ES-I3 (cell line): ENCODE results near the gene LRCH1.

ENCODE experiments used
- H3K36me3 ChIP-seq: 2 replicates; pipeline ENCODE4 v1.6.1; 2013; ENCODE audit warnings: mild to moderate bottlenecking, low read length, control low read depth, moderate library complexity; ENCODE audit not compliant: insufficient read depth
- H3K4me1 ChIP-seq: 2 replicates; pipeline ENCODE4 v1.6.1; 2013; ENCODE audit warnings: mild to moderate bottlenecking, control low read depth, low read length; ENCODE audit not compliant: insufficient read depth
- H3K9ac ChIP-seq: 2 replicates; pipeline ENCODE4 v1.6.1; 2013; ENCODE audit warnings: low read depth, mild to moderate bottlenecking, low read length, moderate library complexity
- H3K9me3 ChIP-seq: 2 replicates; pipeline ENCODE4 v1.6.1; 2013; ENCODE audit warnings: mild to moderate bottlenecking, low read length, moderate library complexity; ENCODE audit not compliant: control insufficient read depth, insufficient read depth

LRCH1 gene

GRCh38 chr13:46631179-46631542 is 78.2 kb downstream of the LRCH1 start:
- Histone ChIP-seq H3K9ac (no peak overlapping the region), H3K9me3 (no peaks in the 10 kb centered on the region), H3K36me3 (no peaks in the 10 kb centered on the region), H3K4me1 (peaks cover 28% of the 10 kb centered on the region)

GRCh38 chr13:46632176-46632575 is 79.2 kb downstream of the LRCH1 start:
- H3K9ac ChIP-seq = no peak overlapping the region
- no peaks in the 10 kb centered on the region for H3K9me3 ChIP-seq
- H3K36me3 ChIP-seq = no peaks in the 10 kb centered on the region
- peaks cover 28% of the 10 kb centered on the region for H3K4me1 ChIP-seq

- Histone ChIP-seq H3K9ac (no peak overlapping the region), H3K36me3 (no peaks in the 10 kb centered on the region), H3K4me1 (peaks cover 28% of the 10 kb centered on the region), H3K9me3 (no peaks in the 10 kb centered on the region)
Measured at GRCh38 chr13:46633416-46633815, 80.4 kb downstream of the LRCH1 start.

GRCh38 chr13:46636451-46636850 is 83.5 kb downstream of the LRCH1 start:
- Histone ChIP-seq H3K36me3 (no peaks in the 10 kb centered on the region), H3K9ac (no peak overlapping the region), H3K4me1 (peaks cover 15% of the 10 kb centered on the region), H3K9me3 (no peaks in the 10 kb centered on the region)

- no peaks in the 10 kb centered on the region for H3K36me3 ChIP-seq
Measured at GRCh38 chr13:46637213-46637612, 84.2 kb downstream of the LRCH1 start.

GRCh38 chr13:46638262-46638661 is 85.3 kb downstream of the LRCH1 start:
- H3K9me3 ChIP-seq = no peaks in the 10 kb centered on the region
- no peaks in the 10 kb centered on the region for H3K36me3 ChIP-seq
- peaks cover 12% of the 10 kb centered on the region for H3K4me1 ChIP-seq
- H3K9ac ChIP-seq = no peak overlapping the region

More at GRCh38 chr13:46637213-46637612, 84.2 kb downstream of the LRCH1 start:
- H3K9ac ChIP-seq = no peak overlapping the region
- H3K4me1 ChIP-seq = peaks cover 15% of the 10 kb centered on the region
- H3K9me3 ChIP-seq = no peaks in the 10 kb centered on the region

- H3K9ac ChIP-seq = no peak overlapping the region
- H3K4me1 ChIP-seq = peaks cover 8% of the 10 kb centered on the region; the same call in 1 of the 2 replicates
- no peaks in the 10 kb centered on the region for H3K9me3 ChIP-seq
Measured at GRCh38 chr13:46639033-46639981, 86.3 kb downstream of the LRCH1 start.

GRCh38 chr13:46640843-46641242 is 87.9 kb downstream of the LRCH1 start:
- Histone ChIP-seq H3K36me3 (no peaks in the 10 kb centered on the region), H3K4me1 (peaks cover 8% of the 10 kb centered on the region; the same call in 1 of the 2 replicates), H3K9ac (no peak overlapping the region), H3K9me3 (no peaks in the 10 kb centered on the region)

More at GRCh38 chr13:46639033-46639981, 86.3 kb downstream of the LRCH1 start:
- no peaks in the 10 kb centered on the region for H3K36me3 ChIP-seq

GRCh38 chr13:46641274-46642081 is 88.5 kb downstream of the LRCH1 start:
- Histone ChIP-seq H3K4me1 (peaks cover 8% of the 10 kb centered on the region; the same call in 1 of the 2 replicates), H3K9me3 (no peaks in the 10 kb centered on the region), H3K36me3 (no peaks in the 10 kb centered on the region), H3K9ac (no peak overlapping the region)

GRCh38 chr13:46642254-46642653 is 89.3 kb downstream of the LRCH1 start:
- Histone ChIP-seq H3K4me1 (peaks cover 8% of the 10 kb centered on the region; the same call in 1 of the 2 replicates), H3K9me3 (no peaks in the 10 kb centered on the region), H3K9ac (no peak overlapping the region), H3K36me3 (no peaks in the 10 kb centered on the region)

GRCh38 chr13:46643165-46643777 is 90.3 kb downstream of the LRCH1 start:
- Histone ChIP-seq H3K4me1 (peaks cover 8% of the 10 kb centered on the region), H3K36me3 (no peaks in the 10 kb centered on the region), H3K9me3 (no peaks in the 10 kb centered on the region), H3K9ac (no peak overlapping the region)

- Histone ChIP-seq H3K36me3 (no peaks in the 10 kb centered on the region), H3K9me3 (no peaks in the 10 kb centered on the region), H3K9ac (no peak overlapping the region), H3K4me1 (no peaks in the 10 kb centered on the region; the same call in none of the 2 replicates)
Measured at GRCh38 chr13:46644816-46645215, 91.8 kb downstream of the LRCH1 start.

- no peaks in the 10 kb centered on the region for H3K9me3 ChIP-seq
- no peak overlapping the region for H3K9ac ChIP-seq
- H3K4me1 ChIP-seq = no peaks in the 10 kb centered on the region; the same call in none of the 2 replicates
- H3K36me3 ChIP-seq = no peaks in the 10 kb centered on the region
Measured at GRCh38 chr13:46647512-46648065, 94.6 kb downstream of the LRCH1 start.

GRCh38 chr13:46648166-46648607 is 95.2 kb downstream of the LRCH1 start:
- Histone ChIP-seq H3K9ac (no peak overlapping the region), H3K36me3 (no peaks in the 10 kb centered on the region), H3K4me1 (no peaks in the 10 kb centered on the region; the same call in none of the 2 replicates), H3K9me3 (no peaks in the 10 kb centered on the region)
